HG03064 (cell line): ENCODE results near the gene RAB35.

Experiments
- ATAC-seq: cut with Tn5 transposase; IDR thresholded peaks from one replicate; pipeline ENCODE4 v1.9.1; 2021; ENCODE audit warnings: low read depth; ENCODE audit not compliant: unreplicated experiment

Gene RAB35

GRCh38 chr12:120116441-120116791, at the start of gene RAB35:
Gene RAB35 (minus strand): TSS chr12:120116753. CDS start chr12:120116650, 103 bp downstream.
- peak; percentile 0 for ATAC-seq

- no peak for ATAC-seq
Measured at GRCh38 chr12:120164293-120164692, 47.7 kb upstream of the RAB35 start.

GRCh38 chr12:120162763-120163162, 46.2 kb upstream of the RAB35 start:
- ATAC-seq: no peak

GRCh38 chr12:120161852-120162251, 45.3 kb upstream of the RAB35 start:
- no peak for ATAC-seq

GRCh38 chr12:120159509-120160237, 43.1 kb upstream of the RAB35 start:
- ATAC-seq: no peak

- ATAC-seq: no peak
Measured at GRCh38 chr12:120158351-120158750, 41.8 kb upstream of the RAB35 start.

- ATAC-seq: no peak
Measured at GRCh38 chr12:120157678-120158077, 41.1 kb upstream of the RAB35 start.

- ATAC-seq: no peak
Measured at GRCh38 chr12:120156315-120157259, 40.0 kb upstream of the RAB35 start.

- ATAC-seq: no peak
Measured at GRCh38 chr12:120155072-120155471, 38.5 kb upstream of the RAB35 start.

GRCh38 chr12:120150919-120151525, 34.5 kb upstream of the RAB35 start:
- no peak for ATAC-seq

GRCh38 chr12:120148011-120148410, 31.5 kb upstream of the RAB35 start:
- ATAC-seq: no peak

GRCh38 chr12:120145164-120145563, 28.6 kb upstream of the RAB35 start:
- no peak for ATAC-seq

GRCh38 chr12:120144215-120144614, 27.7 kb upstream of the RAB35 start:
- no peak for ATAC-seq

- ATAC-seq: no peak
Measured at GRCh38 chr12:120142231-120142877, 25.8 kb upstream of the RAB35 start.

GRCh38 chr12:120141336-120141735, 24.8 kb upstream of the RAB35 start:
- ATAC-seq: no peak

- no peak for ATAC-seq
Measured at GRCh38 chr12:120140603-120141002, 24.1 kb upstream of the RAB35 start.

GRCh38 chr12:120139958-120140357, 23.4 kb upstream of the RAB35 start:
- no peak for ATAC-seq

GRCh38 chr12:120138366-120138765, 21.8 kb upstream of the RAB35 start:
- ATAC-seq: no peak

- no peak for ATAC-seq
Measured at GRCh38 chr12:120137833-120138232, 21.3 kb upstream of the RAB35 start.

- no peak for ATAC-seq
Measured at GRCh38 chr12:120136093-120136770, 19.7 kb upstream of the RAB35 start.
